DMS79 treated with DMSO at 0.1 percent for 48 hours (cell line): ENCODE measurements around the gene SLCO3A1.

Experiments used
- DNase-seq: peaks from one replicate; lab custom pipeline; 2025; lab: John Stamatoyannopoulos, UW

SLCO3A1 gene

DNA sequence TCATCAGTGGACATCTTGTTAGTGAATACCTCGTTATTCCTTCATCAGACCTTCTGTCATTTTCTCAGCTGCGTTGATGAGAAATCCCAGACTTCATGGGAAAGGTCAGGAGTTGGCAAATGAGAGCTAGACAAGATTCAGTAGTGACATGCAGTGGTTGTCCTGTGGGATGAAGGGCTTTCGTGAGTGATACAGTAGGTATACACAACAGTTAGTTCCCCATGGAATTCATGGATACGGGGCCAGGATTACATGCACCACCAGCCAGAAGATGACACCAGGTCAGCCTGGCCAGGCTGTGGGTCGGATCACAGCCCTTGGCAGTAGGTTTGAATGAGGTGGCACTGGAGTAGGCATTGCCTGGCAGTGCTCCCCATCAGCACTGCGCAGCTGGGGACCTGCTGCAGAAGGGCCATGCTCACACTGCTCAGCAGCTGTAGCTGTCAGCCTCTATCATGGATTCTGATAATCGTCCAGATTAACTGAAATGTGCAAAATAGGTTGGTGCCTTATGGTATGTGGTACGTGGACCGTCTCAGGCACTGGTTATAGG is 150.1 kb downstream of the SLCO3A1 start:
- DNase-seq = no peak

DNA sequence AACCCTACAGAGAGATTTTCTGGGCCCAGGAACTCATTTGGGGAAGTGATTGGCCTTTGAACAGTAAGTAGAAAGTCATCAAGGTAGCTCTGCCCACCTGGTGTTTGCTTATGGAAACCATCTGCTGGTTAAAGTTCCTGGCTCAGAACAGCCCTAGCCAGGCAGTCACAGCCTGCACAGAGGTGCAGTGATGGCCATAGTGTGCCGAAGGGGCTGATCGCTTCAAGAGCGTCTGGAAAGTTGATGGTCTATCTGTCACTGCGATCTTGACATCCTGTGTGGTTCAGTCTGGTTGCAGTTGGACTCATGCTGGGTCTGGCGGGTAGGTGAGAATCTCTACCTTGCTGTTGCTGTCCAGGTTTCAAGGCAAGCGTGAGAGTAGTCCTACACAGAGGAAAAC is 151.6 kb downstream of the SLCO3A1 start:
- DNase-seq = peak; percentile 14

DNA sequence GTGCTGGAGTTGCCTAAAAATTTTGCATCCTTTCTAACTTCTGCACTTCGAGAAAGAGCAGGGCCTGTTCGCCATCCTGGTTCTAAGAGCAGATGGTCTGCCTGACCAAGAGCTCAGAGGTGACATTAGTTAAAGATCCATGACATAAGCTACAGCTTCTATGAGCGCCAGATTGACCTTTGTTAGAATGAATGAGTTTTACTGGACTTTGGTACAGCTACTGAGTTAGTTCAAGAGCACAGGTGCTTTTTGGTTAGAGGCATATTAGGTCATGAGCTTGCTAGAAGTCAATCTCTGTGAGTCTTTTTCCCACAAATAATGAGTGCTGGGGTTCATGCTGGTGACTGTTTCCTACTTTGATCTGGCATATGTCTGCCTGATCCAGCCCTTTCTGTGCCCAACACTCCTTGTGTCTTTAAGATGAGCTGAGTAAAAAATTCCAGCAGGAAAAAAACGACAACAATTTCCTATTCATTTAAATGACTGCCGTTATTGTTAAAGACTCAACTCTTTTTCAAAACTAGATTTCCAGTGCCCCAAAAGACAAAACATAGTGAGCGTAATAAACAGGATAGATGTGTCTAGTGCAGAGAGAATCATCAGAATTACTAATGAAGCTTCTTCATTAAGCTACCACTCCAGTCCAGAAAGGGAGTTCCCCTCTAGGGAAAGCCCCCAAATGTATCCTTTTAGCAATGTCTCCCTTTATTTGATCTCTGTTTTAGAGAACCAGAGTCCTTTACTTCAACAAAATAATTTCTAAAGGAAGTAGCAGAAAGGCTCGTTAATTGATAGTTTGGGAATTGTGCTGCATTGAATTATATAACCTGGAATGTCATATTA is 152.9 kb downstream of the SLCO3A1 start:
- no peak for DNase-seq

DNA sequence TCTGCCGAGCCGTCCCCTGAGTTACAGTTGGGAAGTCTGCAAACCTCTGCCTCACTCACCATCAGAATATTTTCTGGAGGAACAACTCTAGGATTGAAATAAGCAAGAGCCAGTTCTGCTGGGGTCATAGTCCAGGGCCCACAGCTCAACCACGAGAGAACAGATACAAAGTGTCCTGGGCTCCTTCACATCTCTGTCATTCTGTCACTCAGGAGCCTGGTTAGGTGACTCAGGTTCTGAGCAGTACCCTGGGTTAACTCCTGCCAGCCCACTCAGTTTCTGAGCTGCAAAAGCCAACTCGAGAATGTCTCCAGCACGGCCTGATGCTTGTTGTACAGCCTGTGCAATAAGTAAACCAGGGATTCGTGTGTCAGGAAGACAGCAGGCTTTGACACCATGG is 155.7 kb downstream of the SLCO3A1 start:
- DNase-seq = no peak

DNA sequence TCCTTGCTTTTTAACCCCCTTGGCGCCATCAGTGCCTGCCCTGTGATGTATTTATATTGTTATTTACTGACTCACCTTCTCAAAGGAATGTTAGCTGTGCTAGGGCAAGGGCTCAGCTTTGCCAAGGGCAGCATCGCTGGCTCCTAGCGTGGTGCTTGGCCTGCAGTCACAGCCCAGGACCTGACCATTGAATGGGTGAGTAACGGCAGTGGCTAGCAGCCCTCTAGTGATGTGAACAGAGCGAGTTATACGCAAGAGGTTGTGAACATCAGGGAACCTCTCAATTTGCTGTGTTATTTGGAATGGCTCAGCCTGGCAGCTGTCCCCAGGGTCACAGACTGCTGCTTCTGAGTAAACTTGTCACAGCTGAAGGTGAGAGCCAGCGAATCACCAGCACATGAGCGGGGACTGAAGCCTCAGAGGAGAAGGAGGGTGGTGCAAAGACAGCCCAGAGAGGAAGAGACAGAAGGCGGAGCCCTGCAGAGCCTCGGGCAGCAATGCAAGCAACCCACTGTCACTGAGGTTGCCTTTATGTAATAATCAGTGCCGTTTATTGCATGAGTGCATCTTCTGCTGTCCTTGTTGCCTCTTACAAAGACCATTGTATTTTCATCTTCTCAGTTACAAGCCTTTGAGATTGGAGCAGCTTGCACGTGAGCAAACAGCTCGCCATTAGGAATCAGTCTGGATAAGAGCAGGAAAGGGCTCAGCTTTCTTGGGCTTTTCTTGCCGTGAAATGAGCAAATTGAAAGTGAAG is 158.3 kb downstream of the SLCO3A1 start:
- DNase-seq = peak; percentile 25

DNA sequence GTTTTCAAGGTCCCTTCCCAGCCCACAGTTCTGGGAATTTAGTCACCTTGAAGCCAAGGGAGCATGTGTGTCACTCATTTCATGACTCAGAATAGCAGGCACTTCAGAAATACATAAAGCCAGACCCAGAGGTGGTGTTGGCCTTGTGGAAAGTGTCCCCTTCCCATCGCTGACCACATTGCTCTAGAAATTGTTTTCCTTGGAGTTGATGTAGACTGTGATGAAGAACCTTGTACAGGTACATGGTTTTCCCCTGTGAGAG is 158.8 kb downstream of the SLCO3A1 start:
- DNase-seq = no peak

DNA sequence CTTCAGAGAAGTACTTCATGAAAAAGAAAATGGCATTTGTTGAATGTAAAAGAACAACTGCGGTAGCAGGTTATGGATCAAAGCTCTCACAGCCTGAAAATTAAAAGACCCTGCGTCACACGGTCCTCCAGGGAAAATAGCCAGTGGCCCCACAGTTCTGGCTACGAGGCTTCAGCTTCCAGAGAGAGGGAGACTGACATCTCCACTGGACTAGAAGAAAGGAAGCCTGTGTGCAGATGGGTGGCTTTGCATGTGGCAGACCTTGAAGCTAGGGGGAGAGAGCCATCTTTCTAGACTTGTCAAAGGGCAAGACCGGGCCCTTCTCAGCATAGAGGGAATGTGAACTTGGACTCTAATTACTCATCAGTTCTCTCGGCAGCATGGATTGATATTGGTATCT is 159.4 kb downstream of the SLCO3A1 start:
- no peak for DNase-seq

DNA sequence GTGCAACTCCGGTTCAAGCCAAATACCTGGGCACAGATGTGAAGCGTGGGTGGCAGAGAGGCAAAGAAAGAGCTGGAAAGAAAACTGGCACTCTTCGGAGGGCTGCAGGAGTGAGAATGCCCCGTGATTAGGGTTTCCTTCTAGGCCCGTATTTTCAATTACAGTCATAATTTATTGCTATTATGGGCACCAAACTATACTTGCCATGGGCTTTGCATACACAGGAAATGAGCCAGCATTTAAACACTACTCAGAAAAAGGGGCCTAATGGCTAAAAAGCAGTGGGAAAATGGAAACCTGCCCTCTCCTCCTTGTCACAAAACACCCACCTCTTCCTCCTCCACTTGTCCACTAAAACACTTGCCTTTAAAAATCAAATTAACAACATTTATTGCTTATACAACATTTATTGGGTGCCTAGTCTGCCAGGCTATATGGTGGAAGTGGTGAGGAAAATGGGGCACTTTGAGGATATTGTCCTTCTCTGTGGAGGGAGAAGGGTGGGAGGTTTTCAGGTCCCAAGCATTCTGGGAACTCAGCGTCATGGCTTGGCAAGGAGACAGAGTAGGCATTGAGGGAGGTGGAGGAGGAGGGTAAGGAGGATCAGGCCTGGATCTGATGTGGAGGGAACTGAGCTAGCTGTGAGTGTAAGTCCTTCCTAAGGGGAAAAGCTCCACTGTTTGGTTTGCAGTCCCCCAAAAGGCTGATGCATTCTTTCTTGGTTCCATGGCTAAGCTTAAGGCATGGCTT is 160.9 kb downstream of the SLCO3A1 start:
- peak; percentile 1 for DNase-seq

DNA sequence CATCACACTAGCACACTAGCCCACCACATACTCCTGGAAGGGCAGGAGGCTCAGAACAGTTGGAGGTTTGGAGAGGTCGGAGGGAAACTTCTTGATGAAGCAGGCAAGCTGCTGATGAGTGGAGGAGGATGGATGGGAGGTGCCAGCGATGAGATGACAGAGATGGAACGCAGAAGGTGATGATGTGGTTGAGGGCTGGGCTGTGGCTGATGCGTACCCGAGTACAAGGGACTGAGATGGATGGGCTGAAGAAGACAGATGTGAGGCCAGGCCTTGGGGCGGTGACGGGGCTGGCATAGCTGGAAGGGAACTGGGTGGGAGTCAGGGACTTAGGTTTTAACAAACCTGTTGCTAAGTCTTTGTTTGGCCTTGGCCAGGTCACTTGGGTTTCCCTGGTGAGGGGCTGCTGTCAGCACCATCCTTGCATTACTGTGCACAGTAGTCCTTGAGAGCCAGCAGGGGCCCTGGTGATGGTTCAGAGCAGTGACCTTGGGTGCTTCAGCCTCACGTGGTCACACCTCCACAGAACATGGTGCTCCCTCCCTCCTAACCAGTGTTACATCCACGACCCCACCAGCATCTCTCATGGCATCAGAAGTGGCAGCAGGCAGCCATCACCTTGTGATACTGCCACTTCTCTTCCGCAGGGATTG is 164.5 kb downstream of the SLCO3A1 start:
- DNase-seq = no peak

DNA sequence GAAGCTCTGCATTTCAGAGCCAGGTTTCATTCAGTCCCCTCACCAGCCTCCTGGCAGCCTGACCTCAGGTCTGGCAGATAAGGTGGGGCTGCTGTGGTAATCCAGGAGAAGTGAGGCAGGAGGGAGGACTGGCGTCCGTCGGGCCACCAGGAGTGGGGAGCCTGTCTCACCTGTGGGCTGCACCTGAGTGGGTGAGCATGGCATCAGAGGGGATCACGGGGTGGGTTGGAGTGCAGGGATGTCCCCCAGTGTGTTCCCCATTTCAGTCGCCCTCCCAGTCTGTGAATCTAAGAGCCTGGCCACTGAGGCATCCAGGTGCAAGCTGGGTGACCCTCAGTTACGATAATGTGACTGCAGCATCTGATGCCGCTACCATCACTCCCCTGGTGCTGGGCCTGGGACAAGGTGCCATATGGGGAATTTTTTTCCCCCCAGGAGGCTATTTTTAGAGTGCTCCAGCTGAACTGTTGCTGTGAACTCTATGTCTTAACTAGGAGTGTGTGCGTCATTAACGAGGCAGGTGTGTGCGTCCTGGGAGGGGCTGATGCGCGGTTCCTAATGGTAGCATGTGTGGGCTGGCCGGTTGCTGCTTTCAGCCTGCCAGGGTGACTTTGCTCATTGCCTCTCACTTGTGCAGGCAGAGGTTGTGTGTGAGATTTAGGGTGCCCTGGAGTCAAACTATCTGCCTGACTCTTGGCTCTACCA is 165.2 kb downstream of the SLCO3A1 start:
- DNase-seq = no peak

DNA sequence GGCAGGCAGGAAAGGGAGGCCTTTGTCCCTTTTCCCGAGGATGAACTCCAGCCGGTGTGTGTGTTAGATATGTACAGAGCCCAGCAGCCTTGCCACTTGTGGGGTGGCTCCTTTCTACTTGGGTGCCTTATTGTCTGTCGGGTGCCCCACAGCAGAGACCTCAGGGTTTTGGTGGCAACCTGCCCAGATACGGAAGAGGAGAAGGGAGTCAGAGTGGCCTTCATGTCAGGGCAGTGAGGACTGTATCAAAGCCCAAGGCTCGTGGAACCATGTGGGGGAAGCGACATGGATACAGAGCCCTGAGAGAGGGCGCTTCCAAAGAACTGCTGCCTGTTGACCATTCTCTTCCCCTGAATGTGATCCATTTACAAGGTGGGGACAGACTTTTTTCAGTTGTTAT is 166.2 kb downstream of the SLCO3A1 start:
- no peak for DNase-seq

DNA sequence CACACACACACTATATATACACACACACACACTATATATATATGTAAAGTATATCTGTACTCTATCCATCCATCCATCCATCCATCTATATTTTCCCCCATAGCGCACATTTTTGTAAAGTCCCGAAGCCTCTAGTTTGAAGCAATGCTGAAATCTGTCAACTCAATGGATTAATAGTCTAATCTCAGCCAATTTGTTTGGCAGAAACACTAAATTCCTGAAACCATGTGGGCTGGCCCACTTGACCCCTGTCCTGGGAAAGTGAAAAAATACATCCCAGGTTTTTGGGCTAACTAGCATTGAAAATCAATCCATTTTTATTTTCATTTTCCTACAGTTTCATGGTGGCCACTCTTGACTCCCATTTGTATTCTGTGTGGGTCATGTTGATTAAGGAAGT is 166.7 kb downstream of the SLCO3A1 start:
- no peak for DNase-seq

DNA sequence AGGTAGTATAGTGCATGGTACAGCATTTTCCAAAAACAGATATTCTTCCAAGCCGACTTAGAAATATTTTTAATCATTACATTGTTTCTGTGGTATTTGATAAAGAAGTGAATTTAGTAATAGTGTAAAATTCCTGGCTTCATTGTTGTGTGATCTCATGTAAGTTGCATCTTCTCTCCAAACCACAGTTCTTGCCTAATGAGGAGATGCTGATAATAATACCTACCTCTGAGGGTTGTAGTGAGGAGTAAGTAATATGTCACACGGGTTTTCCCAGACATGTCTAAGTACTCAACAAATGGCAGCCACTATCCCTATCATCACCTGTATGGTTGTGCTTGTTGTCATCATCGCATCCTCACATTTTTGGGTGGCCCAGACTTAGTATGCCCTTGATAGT is 167.3 kb downstream of the SLCO3A1 start:
- no peak for DNase-seq

DNA sequence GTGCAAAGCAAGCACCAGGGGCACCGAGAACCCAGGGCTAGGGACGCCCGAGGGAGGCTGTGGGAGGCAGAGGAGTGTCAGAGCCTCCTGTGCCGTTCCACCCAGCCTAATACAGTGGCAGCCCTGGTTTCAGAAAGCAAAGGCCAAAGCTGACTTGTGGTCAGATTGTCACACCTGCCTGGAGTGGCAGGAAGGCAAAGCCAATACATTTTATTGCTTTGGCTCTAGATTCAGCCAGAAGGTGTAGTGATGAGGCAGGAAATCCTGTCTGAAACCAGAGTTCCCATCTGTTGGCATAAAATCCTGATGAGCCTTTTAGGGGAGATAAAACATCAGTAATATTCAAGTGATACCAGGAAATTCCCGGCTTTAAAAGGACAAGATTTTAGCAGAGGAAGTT is 168.3 kb downstream of the SLCO3A1 start:
- no peak for DNase-seq

DNA sequence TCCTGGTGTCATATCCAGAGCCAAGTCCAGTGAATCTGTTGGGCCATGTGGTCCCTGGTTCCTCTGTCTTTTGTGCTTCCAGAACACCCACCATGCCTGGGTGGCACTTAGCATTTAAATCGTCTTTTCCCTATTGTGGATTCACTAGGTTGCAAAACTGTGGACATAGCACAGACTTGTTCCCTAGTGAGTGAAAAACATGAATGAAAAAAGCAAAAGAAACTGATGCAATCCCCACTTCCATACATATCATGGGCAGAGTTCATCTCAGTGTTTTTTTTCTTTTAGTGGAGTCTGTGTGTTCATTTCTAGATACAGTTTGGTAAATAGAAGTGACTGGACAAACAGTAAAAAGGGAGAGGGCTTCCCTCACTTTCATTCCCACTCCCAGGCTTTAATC is 170.5 kb downstream of the SLCO3A1 start:
- no peak for DNase-seq

DNA sequence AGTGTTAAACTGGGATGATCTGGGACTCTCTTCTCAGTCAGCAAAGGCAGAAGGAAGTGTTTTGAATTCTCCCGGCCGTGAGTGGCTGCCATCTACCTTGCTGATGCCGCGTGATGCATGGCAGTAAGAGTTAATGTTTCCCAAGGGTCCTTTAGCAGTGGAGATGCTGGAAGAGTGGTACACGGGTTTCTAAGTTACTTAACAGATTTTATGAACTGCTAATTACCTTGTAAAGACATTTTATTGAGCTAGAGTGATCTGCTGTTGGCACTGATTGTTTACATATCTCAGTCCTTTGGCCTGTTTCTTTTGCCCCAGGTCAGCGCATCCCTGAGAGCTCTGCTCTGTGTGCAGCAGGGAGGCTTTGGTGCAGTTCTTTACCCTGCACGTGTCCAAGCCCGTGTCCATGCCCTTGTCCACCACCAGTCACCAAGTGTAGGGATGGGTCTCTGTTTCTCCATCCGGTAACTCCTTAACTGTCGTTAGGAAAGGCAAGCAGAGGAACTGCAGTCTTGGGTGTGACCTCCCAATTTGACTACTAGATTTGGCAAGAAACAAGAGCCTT is 172.3 kb downstream of the SLCO3A1 start:
- peak; percentile 35 for DNase-seq

DNA sequence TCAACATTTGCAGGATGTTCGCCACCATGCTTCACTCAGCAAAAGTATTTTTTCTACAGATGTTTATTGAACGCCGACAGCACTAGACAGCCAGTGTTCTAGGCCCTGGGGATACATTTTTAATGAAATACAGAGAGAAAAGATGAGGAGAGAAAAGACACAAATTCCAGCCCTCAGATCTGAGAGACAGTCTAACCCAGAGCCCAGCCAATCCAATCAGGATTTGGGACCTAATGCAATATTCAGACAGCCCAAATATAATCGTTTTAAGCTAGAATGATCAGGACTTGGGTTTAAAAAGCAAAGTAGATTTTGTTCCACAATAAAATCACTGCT is 174.8 kb downstream of the SLCO3A1 start:
- no peak for DNase-seq

DNA sequence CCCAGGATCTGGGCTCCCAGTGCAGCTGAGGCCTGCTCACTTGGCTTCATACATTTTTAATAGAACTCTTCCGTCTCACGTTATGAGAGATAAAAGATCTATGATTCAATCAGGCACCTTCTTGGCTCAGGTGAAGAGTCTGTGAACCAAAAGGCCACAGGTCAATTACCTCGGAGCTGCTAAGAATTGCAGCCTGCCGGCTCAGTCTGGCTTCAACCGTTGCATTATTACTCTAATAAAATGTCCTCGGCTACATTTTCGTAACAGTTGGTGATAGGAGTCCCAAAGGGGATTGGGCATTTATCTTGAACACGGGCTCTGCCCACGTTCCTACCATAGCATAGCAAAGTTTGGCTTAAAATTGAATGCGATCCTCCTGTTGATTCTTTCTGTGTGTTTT is 176.3 kb downstream of the SLCO3A1 start:
- DNase-seq = no peak

DNA sequence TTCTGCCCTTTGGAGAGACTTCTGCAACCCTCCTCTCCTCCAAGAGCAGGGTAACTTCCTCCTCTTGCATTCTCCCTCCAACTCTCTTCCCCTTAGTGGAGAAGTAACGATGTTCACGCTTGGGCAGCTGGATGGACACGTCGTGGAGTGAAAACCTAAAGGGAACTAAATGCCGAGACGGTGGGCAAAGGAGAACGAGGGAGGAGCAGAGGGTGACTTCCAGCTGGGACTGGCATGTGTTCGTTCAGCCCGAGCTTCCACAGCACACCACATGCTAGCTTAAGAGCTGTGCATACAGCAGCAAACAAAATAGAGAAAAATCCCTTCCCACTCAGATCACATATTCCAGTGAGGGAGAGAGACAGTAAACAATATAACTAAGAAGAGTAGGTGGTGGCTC is 179.8 kb downstream of the SLCO3A1 start:
- DNase-seq = no peak

DNA sequence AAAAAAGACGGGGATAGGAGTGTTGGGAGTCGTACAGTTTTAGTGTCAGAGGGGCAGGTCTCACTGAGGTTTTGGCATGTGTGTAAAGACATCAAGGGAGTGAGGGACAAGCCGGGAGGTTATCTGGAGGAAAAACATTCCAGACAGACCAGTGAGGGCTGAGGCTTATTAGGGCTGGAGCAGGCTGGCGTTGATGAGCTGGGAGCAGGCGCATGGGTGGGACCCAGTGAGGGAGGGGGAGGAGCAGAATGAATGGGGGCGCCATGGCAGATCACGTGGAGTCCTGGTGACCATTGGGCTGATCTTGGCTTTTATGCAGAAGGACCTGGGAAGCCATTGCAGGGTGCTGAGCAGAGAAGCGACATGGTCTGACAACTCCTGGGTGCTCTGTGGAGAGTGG is 180.2 kb downstream of the SLCO3A1 start:
- DNase-seq = no peak

DNA sequence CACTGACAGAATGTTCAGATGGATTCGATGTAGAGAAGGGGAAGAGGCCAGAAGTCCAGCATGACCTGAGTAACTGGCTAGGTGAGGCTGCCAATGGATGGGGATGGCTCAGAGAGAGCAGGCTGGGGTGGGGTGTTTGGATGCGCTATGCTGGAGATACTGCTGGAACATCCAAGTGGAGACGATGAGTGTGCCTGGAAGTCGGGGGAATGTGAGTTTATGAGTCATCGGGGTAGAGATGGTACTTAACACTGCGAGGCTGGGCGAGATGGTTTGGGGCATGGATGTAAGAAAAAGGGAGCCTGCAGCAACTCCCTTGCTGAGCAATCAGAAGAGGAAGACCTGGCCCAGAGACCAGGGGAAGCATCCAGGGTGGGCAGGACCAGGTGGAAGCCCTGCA is 180.7 kb downstream of the SLCO3A1 start:
- DNase-seq = no peak
